GM23248 (cell line): Measurements from ENCODE around the gene DVL3. TPM values are rescaled to one million over a fixed set of nuclear protein-coding genes. Genes with fewer than 3 reads are reported as not detected.
"Not testable (repeated sequence)": the region's sequence is repeated elsewhere in the genome, so short reads cannot be mapped to it uniquely, and the experiment has no call there.

ENCODE experiments used
- DNase-seq: peaks from one replicate; pipeline ENCODE4 v3.0.0-alpha.2; 2015
- H2AFZ ChIP-seq: fragments of 200-600 bp; sonication (generic); 2 replicates; pipeline ENCODE4 v1.6.1; 2016; ENCODE audit warnings: antibody characterized with exemption
- H3F3A ChIP-seq: fragments of 200-600 bp; sonication (generic); 2 replicates; pipeline ENCODE4 v1.6.1; 2016; ENCODE audit warnings: mild to moderate bottlenecking, antibody characterized with exemption, mixed run types; ENCODE audit not compliant: insufficient read depth
- H3K27ac ChIP-seq: fragments of 200-600 bp; sonication (generic); 2 replicates; pipeline ENCODE4 v1.5.1; 2016; ENCODE audit warnings: mild to moderate bottlenecking
- H3K27me3 ChIP-seq: fragments of 200-600 bp; sonication (generic); replicated peaks from 2 replicates; pipeline ENCODE4 v1.6.1; 2016; ENCODE audit warnings: mild to moderate bottlenecking; ENCODE audit not compliant: insufficient read depth
- H3K36me3 ChIP-seq: fragments of 200-600 bp; sonication (generic); 2 replicates; pipeline ENCODE4 v1.6.1; 2016; ENCODE audit warnings: low read depth, mild to moderate bottlenecking
- H3K4me1 ChIP-seq: fragments of 200-600 bp; sonication (generic); 2 replicates; pipeline ENCODE4 v1.6.1; 2016; ENCODE audit warnings: mild to moderate bottlenecking; ENCODE audit not compliant: insufficient read depth
- H3K4me2 ChIP-seq: fragments of 200-600 bp; sonication (generic); one replicate; pipeline ENCODE4 v1.6.1; 2016; ENCODE audit warnings: mild to moderate bottlenecking; ENCODE audit not compliant: unreplicated experiment
- H3K4me3 ChIP-seq: fragments of 200-600 bp; sonication (generic); 2 replicates; pipeline ENCODE4 v1.5.1; 2016; ENCODE audit warnings: mild to moderate bottlenecking
- H3K79me2 ChIP-seq: fragments of 200-600 bp; sonication (generic); 2 replicates; pipeline ENCODE4 v1.6.1; 2016; ENCODE audit warnings: mild to moderate bottlenecking; ENCODE audit not compliant: insufficient read depth
- H3K9ac ChIP-seq: fragments of 200-600 bp; sonication (generic); 2 replicates; pipeline ENCODE4 v1.6.1; 2016; ENCODE audit warnings: mild to moderate bottlenecking
- H3K9me2 ChIP-seq: fragments of 200-600 bp; sonication (generic); 2 replicates; pipeline ENCODE4 v1.6.1; 2016; ENCODE audit warnings: mixed run types, mild to moderate bottlenecking, moderate library complexity; ENCODE audit not compliant: insufficient read depth
- H3K9me3 ChIP-seq: fragments of 200-600 bp; sonication (generic); one replicate; pipeline ENCODE4 v1.6.1; 2017; ENCODE audit warnings: low read depth
- H4K20me1 ChIP-seq: fragments of 200-600 bp; sonication (generic); 2 replicates; pipeline ENCODE4 v1.6.0; 2016; ENCODE audit not compliant: insufficient read depth
- EZH2 ChIP-seq: fragments of 200-600 bp; sonication (generic); IDR thresholded peaks from 2 replicates; pipeline ENCODE4 v1.6.1; 2018; ENCODE audit warnings: antibody characterized with exemption, mild to moderate bottlenecking; ENCODE audit not compliant: insufficient read depth, poor library complexity, severe bottlenecking
- EZH2phosphoT487 ChIP-seq: fragments of 200-600 bp; sonication (generic); IDR thresholded peaks from 2 replicates; pipeline ENCODE4 v1.6.1; 2018; ENCODE audit warnings: antibody characterized with exemption, moderate library complexity, mild to moderate bottlenecking, low read depth; ENCODE audit not compliant: insufficient read depth
- WGBS, 2 experiments: methylation state at CpG; one replicate each; pipeline ENCODE4 v1.1.6; 2015 to 2017; ENCODE audit warnings: low lambda C conversion rate in 2 of 2, low coverage in 1 of 2; ENCODE audit errors: missing lambda C conversion rate in 2 of 2; 5-methylcytosine and 5-hydroxymethylcytosine counted together
- in situ Hi-C: fragments of 300-500 bp; cut with MboI; formaldehyde crosslinking; loops from 2 replicates; pipeline ENCODE4 v1.15.0; 2020
- polyA plus RNA-seq: library from polyadenylated mRNA; unstranded; fragments of >200 nt; fragmentation: Nextera tagmentation; extraction: Ambion mirVana; gene quantifications from 2 replicates; pipeline ENCODE4 v1.2.1, GENCODE V29; 2016
- total RNA-seq: library from RNA; depleted of rRNA; stranded (reverse); fragments of >200 nt; shearing (Covaris generic); gene quantifications from 2 replicates; pipeline ENCODE4 v1.2.3, GENCODE V29; 2014

The DVL3 gene
- total and polyA plus RNA-seq, 2 experiments from 2014 or later: 31.1 to 66.9 TPM

GRCh38 chr3:184160456-184160855 lies 5.3 kb downstream of the DVL3 start:
- in situ Hi-C loops: no loop called here
- no peaks in the 10 kb centered on the region for H4K20me1 ChIP-seq
- peak overlapping the region; percentile 64 for H3K9ac ChIP-seq
- DNase-seq: peak; percentile 74
- H3K4me3 ChIP-seq: peak overlapping the region; percentile 33
- no peak for TF ChIP-seq EZH2
- no peak for TF ChIP-seq EZH2phosphoT487
- peaks cover 7% of the 10 kb centered on the region; the same call in 1 of the 2 replicates for H3K36me3 ChIP-seq
- H3K4me1 ChIP-seq: peaks cover 50% of the 10 kb centered on the region
- H3K79me2 ChIP-seq: peaks cover 96% of the 10 kb centered on the region
- H2AFZ ChIP-seq: no peak overlapping the region
- 4% methylated on average over 2 of the region's 2 CpGs for WGBS, 2 experiments
- peak overlapping the region; percentile 82 for H3K27ac ChIP-seq
- H3K4me2 ChIP-seq: peak overlapping the region; percentile 49
- no peaks in the 10 kb centered on the region for H3K9me3 ChIP-seq
- H3F3A ChIP-seq: peaks cover 24% of the 10 kb centered on the region
- H3K27me3 ChIP-seq: no peaks in the 10 kb centered on the region
- no peaks in the 10 kb centered on the region for H3K9me2 ChIP-seq

- peaks cover 22% of the 10 kb centered on the region for H3K36me3 ChIP-seq
- in situ Hi-C loops, H3K4me3 ChIP-seq, H3K27me3 ChIP-seq, H2AFZ ChIP-seq, H4K20me1 ChIP-seq, H3K9me2 ChIP-seq, H3K9me3 ChIP-seq, H3K4me2 ChIP-seq: not testable (repeated sequence)
- H3K4me1 ChIP-seq: peaks cover 42% of the 10 kb centered on the region
- peaks cover 42% of the 10 kb centered on the region for H3F3A ChIP-seq
- H3K27ac ChIP-seq: peak overlapping the region; percentile 82
- WGBS, 2 experiments: 42 to 45% methylated on average over 8 of the region's 8 CpGs
- peaks cover 96% of the 10 kb centered on the region for H3K79me2 ChIP-seq
- 0 out of 2 replicates have a peak overlapping the region, but pooled peaks have one; percentile 5 for H3K9ac ChIP-seq
- peak; percentile 57 for DNase-seq
Measured at GRCh38 chr3:184162571-184163070, 7.4 kb downstream of the DVL3 start.

GRCh38 chr3:184164648-184165330 lies 9.6 kb downstream of the DVL3 start:
- Histone ChIP-seq H2AFZ (no peak overlapping the region), H3K4me3 (no peak overlapping the region), H3K79me2 (peaks cover 90% of the 10 kb centered on the region), H3K4me2 (no peak overlapping the region), H3F3A (peaks cover 54% of the 10 kb centered on the region), H3K9me3 (no peaks in the 10 kb centered on the region), H3K36me3 (peaks cover 30% of the 10 kb centered on the region), H4K20me1 (no peaks in the 10 kb centered on the region), H3K4me1 (peaks cover 52% of the 10 kb centered on the region), H3K9me2 (no peaks in the 10 kb centered on the region), H3K27me3 (no peaks in the 10 kb centered on the region), H3K9ac (no peak overlapping the region), H3K27ac (no peak overlapping the region)
- TF ChIP-seq EZH2 (no peak), EZH2phosphoT487 (no peak)
- 92% methylated on average over 16 of the region's 16 CpGs for WGBS, 2 experiments
- in situ Hi-C loops: no loop called here
- DNase-seq: no peak

GRCh38 chr3:184165543-184165942 lies 10.4 kb downstream of the DVL3 start:
- peaks cover 88% of the 10 kb centered on the region for H3K79me2 ChIP-seq

More at GRCh38 chr3:184165543-184165942, 10.4 kb downstream of the DVL3 start:
- Histone ChIP-seq H3K9me2 (no peaks in the 10 kb centered on the region), H3K9ac (no peak overlapping the region), H3K9me3 (no peaks in the 10 kb centered on the region), H3K36me3 (peaks cover 33% of the 10 kb centered on the region), H2AFZ (no peak overlapping the region), H3K4me3 (no peak overlapping the region), H3K27ac (no peak overlapping the region), H4K20me1 (no peaks in the 10 kb centered on the region), H3K4me2 (no peak overlapping the region), H3F3A (peaks cover 49% of the 10 kb centered on the region), H3K27me3 (no peaks in the 10 kb centered on the region), H3K4me1 (peaks cover 46% of the 10 kb centered on the region)
- no peak for DNase-seq
- 84 to 86% methylated on average over 3 of the region's 3 CpGs for WGBS, 2 experiments
- no peak for TF ChIP-seq EZH2phosphoT487
- no peak for TF ChIP-seq EZH2
- in situ Hi-C loops: no loop called here
